Ecto neural progenitor cell (in vitro differentiated cells): ENCODE results near the gene FARP1.

Experiments
- DNase-seq: peaks from one replicate; pipeline ENCODE4 v3.0.0-alpha.2; 2018; ENCODE audit warnings: low spot score

The FARP1 gene

GRCh38 chr13:98203646-98204326 lies 60.9 kb downstream of the FARP1 start:
- DNase-seq: no peak

- no peak for DNase-seq
These were observed 61.7 kb downstream of the FARP1 start for GRCh38 chr13:98204546-98204945.

DNA sequence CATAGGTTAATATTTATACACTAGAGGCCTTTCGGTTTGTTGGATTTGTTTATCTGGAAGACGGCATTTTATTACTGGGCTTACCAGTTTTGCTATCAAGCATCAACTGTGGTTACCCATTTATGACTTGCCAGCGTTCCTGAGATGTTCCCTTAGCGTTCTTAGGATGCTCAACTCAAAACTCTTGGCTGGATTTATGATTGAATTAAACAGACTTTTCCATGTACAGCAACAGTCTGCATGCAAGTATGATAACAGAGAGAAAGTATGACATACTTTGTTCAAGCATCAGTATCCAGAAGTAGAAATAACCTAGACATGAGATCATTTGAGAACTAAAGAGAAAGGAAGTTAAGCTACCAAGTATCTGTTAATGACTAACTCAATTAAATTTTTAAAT lies 64.1 kb downstream of the FARP1 start:
- DNase-seq: no peak

GRCh38 chr13:98207416-98207815 lies 64.5 kb downstream of the FARP1 start:
- DNase-seq: no peak

GRCh38 chr13:98208606-98209005 lies 65.7 kb downstream of the FARP1 start:
- no peak for DNase-seq

GRCh38 chr13:98212763-98213162 lies 69.9 kb downstream of the FARP1 start:
- DNase-seq: no peak

GRCh38 chr13:98213354-98213753 lies 70.5 kb downstream of the FARP1 start:
- DNase-seq: no peak

DNA sequence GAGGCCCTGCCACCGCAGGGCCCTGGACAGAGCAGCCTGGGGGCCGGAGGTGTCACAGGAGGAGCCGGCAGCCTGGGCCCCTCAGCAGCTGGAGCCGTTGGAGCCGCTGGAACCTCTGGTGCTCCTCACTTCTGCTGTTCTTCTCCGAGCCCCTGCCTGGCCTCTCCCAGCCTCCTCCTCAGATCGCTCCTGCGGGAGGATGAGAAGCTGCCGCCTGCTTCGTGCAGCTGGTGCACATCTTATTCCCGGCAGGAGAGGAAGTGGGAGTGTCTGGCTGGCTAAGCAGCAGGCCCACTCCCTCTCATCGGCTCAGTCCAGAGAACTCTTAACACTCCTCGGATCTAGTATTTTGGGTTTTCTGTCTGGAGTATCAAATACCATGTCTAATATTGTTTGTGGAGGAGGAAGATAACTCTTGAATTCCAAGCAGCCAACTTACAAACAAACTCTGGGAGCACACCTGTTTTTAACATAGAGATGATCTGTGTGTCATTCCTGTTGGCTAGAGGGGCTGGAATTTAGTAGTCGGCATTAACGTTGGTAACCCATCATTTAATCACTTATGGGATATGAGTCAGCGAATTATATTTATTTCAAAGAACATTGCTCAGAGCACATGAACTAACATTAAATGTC lies 71.2 kb downstream of the FARP1 start:
- no peak for DNase-seq

- DNase-seq: no peak
These were observed 71.8 kb downstream of the FARP1 start for GRCh38 chr13:98214707-98215106.

- DNase-seq: no peak
These were observed 72.6 kb downstream of the FARP1 start for GRCh38 chr13:98215508-98215907.

DNA sequence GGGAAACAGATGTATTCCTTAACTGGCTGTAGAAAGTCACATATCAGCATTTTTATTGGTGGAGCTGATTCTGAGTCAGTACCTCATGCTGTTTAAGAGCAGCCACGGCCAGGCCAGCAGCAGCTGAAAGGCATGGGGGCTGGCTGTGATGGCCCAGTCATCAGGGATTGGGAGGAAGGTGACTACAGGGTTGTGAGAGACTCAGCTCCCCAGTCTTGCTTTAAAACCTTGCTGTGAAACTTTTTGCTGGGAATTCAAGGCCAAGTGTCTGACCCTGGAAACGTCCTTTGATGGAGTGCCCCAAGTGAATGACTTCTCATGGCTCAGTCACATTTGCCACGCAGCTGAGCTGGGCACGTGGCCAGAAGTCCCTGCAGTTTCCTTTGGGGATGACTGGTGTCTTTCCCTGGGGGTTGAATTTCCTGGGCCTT lies 73.3 kb downstream of the FARP1 start:
- DNase-seq: no peak

DNA sequence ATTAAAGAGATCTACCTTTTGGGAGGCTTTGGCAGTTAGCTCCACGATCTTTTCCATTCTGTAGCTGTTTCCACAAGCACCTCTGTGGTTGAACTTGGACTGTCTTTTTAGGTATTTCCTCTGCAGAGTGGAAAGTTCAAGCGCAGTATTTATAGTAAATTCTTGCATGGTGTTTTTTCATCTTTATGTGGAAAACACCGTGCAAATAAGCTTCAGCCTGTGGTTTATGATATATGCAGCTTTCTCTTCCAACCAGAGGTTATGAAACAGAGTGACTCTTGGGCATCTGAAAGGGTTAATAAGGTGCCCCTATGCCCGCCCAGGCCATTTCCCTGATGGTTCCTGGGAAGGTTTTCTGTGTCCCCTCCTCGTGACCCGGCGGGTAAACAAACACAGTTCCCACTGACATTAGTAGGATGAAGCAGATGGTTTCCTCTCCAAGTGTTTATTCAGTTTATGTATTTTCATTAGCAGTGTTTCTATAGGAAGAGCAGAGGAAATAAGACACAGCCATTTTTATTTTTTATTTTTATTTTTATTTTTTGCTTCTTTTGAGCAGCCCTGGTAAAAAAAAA lies 73.9 kb downstream of the FARP1 start:
- no peak for DNase-seq

DNA sequence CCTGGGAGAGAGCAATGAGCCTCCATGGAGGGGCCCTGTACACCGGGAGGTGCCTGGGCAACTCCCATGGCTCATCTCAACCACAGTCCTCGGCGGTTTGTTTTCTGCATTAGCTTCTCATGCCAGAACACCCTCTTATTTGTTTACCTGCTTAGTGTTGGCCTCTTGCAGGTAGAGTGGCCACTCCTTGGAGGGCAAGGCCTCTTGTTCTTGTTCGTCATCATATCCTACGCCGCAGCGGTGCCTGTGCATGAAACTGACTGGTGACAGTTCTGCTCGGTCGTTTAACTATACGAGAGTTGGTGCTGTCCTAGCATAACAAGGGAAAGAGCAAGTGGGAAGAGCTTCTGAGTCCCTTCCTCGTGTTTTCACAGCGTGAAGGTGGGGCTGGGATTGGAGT lies 74.7 kb downstream of the FARP1 start:
- no peak for DNase-seq

DNA sequence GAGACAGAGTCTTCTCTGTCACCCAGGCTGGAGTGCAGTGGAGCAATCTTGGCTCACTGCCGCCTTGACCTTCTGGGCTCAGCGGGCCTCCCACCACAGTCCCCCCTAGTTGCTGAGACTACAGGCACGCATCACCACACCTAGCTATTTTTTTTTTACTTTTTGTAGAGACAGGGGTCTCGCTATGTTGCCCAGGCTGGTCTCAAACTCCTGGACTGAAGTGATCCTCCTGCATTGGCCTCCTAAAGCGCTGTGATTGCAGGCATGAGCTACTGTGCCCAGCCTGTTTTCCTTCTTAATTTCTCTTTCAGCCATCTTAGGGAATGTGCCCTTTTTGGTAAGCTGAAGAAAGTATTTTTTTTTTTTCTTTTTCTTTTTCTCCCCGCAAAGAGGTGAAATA lies 76.8 kb downstream of the FARP1 start:
- no peak for DNase-seq

DNA sequence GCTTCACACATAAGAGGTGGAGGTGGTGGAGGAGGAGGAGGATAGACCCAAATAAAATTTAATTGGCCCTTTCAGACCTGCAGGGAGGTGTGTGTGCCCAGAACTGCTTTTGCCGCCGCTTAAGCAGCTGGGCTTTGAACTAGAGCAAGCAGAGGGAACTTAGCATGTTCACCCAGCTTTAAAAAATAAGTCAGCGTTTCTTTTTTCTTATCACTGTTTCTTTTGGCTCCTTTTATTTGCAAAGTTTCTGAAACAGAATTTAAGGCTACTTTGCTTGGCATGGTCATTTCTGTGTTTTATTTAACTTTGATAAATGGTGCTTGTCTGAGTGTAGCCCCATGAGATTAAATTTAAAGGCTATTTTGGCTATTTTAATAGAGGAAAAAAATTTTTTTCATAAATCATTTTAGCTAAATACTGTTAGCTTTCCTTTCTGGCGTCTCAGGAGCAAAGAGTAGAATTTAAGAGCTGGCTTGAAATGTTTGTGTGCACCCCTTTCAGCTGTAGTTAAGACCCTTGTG lies 77.4 kb downstream of the FARP1 start:
- DNase-seq: no peak

DNA sequence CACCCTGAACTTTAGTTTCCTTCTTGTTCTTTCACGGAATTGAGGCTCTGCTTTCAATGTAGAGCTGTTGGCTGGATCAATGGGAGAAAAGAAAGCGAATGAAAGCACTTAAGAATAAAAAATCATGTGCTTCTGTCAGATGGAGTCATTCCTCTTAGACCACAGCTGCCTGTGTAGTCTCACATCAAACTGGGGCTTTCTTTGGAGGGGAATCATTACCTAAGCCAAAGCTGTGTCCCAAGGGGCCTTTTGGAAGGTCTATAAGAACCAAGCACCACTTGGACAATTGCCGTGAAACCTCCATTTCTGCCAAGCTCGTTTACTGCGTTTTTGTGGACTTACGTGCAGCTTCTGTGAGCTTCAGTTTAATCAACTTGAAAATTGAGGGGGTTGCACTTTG lies 78.3 kb downstream of the FARP1 start:
- no peak for DNase-seq

DNA sequence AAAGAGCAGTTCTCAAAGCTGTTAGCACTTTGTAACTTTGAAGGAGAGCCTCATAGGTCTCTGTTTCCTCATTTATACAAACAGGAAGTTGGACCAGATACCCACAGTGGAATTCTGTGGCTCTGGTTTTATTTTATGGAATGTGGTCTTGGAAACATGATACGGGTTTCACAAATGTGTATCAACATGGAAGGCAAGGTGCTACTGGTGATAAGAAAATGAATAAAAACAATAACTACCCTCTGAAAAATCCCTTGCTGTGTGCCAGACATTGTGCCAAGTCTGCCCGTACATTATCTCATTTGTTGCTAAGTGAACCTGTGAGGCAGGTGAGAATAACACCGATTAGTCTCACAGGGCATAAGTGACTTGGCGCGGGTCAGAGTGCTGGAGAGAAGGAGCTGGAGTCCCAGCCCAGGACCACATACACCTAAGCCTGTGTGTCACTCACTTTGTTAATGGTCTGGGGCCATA lies 79.2 kb downstream of the FARP1 start:
- no peak for DNase-seq

DNA sequence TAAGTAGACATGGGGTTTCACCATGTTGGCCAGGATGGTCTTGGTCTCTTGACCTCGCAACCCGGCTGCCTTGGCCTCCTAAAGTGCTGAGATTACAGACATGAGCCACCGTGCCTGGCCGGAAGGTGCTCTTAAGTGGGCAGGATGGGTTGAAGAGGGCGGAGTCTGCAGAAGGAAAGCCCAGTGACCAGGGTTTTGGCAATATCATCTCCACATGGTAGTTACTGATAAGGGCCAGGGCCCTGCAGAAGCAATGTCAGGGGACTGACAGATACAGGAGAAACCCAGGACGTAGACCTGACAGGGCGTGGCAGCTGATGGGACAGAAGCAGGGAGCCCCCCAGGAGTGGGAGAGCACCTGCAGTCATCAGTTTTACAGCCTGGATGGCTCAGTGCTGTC lies 79.9 kb downstream of the FARP1 start:
- no peak for DNase-seq

DNA sequence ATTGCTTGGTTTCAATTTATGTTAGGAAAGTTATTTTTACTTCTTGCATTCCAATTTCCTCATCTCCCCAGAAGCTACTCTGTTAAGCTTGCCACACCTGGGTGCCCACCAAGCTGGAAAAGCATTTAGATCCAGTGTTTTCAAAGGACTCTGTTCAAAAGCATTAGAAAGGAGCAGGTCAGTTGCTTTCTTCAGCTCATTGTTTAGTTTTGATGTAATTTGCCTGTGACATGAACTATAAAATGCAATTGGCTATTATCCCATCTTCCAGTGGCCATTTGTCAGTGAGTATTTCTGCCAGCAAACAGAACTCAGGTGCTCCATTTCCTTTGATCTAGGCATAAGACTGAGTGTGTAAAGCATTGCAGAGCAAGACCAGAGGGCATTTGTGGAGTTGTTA lies 80.8 kb downstream of the FARP1 start:
- no peak for DNase-seq

DNA sequence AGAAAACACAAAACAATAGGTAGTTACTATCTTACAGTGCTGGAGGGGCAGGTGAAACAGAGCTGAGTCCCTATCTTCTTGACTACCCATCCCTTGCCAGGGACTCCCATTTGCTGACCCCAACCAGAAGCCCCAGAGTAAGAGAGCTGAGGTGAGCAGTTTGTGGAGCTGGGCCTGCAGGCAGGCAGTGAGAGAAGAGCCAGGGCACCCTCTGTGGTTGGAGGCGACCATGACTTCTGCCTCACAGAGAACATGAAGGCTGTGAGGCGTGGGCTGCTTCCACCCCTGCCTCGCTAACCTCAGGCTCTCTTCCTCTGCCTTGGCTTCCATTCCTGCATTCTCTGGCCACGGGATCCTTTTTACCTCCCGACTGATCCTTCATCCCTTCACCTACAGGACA lies 81.7 kb downstream of the FARP1 start:
- no peak for DNase-seq

DNA sequence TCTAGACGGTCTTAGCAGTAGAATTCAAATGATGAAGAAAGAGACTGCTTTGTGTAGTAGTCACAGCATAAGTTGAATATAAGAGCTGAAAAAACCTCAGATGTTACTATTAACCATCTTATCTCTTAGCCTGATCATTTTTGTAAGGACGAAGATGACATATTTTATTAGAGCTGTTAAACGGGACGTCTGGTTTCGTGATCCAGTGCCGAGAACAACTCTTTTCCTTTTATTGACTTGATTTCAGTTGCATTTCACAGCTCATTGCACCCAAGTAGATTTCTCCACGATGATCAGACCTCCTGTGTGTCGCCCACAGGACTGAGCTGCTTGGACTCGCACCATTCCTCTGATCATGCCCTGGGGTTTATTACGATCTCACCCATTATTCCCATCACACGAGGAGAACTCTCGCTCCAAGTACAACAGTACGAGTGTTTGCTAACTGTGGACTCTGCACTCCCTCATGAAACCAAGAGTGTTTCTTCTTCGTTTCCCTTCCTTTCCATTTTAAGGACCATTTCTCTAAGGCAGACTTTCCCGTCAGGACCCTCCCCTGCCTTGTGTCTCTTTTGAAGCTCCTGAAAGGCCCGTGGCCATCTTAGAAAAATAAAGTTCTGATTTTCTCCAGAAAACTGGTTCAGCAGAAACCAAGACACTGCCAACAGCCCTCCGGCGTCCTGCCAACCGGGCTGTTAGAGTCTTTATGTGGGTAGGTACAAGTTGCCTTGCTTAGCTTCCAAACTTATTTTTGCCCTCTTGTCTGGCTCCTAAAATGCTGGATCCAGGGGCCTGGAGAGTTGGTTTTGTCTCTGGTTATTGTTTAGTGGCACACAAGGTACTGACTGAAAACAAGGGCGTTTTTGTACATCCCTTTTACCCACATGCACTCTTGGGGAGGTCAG lies 82.4 kb downstream of the FARP1 start:
- no peak for DNase-seq

DNA sequence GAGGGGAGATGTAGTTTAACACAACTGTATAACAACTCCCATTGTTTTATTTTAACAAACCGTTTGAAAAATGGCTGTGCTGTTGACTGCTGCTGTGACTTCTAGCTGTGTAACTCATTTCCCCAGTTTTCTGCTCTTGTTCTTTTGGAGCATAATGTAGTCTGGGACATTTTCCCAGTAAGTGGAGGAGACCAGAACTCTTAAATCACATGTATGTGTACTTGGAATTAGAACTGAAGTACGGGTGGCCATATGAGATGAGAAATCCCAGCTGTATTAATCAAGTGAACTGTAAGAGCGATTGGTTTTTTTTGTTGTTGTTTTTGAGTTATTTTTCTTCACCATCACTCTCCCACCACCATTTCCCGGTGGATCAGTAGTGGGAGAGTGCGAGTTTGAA lies 83.6 kb downstream of the FARP1 start:
- DNase-seq: no peak
